CMK (cell line): ENCODE results near the gene TIFAB.

Experiments
- DNase-seq: peaks from one replicate; pipeline ENCODE4 v3.0.0-alpha.2; 2010; ENCODE audit warnings: low read depth

TIFAB gene

DNA sequence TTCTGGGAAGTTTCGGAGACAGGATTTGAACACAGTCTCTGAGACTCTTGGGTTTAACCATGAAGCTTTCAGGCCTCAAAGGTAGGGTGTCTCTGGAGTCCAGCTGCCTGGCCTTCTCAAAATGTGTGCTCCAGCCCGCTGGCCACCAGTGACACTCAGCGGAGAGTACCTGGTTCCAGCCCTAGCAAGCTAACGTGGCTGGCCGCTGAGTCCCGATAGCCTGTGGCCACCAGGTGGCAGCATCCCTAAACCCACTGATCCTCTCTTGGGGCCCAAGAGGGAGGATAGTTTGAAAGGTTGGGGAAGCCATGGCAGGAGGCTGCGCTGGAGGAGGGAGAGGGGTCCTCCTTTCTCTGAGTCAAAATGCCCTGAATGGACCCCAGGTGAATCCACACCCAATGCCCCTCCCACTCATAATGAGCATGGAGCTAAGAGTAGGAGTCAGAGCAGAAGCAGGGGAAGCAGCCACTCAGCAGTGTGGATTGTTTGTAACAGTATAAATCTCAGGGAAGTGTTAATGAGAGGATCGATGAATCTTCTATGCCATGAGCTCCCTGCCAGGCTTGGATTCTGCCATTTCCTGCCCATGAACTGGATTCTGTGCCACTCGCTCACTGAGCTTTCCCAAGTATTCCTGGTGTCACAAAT, 5.4 kb upstream of the TIFAB start:
- DNase-seq: no peak

DNA sequence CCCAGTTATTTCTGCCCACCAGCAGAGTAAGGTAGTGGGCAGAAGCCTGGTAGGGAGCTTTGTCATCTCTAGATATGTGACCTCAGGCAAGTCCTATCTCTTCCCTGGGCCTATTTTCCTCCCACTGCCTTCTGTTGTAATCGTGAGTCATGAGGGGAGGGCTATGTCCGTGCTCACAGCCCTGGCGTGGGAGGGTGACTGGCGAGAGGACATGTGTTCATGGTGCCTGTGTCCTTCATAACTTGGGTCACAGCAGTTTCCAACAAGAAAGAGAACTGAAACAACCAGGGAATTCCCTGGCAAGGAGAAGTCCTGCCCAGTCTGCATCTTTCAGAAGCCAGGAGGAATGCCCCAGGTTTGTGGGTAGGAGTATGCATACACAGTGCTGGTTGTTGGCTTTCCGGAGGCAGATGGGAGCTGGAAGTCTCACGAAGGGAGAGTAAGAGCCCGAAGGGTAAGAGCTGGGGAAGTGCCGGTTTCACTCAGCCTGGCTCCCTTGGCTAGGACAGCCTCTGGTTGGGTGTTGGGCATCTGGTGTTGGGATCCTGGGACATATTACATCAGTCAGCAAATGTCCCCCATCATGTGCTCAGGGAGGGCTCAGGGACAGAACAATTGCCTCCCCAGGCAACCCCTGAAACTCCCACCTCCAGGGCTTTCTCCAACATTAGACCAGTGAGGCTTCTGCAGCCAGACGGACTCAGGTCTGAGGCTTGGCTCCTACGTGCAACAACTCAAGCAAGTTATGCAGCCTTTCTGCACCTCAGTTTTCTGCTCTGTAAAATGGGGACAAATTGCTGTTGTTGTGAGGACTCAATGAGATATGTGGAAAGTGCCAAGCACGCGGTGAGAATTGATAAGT, 4.3 kb upstream of the TIFAB start:
- DNase-seq: no peak

DNA sequence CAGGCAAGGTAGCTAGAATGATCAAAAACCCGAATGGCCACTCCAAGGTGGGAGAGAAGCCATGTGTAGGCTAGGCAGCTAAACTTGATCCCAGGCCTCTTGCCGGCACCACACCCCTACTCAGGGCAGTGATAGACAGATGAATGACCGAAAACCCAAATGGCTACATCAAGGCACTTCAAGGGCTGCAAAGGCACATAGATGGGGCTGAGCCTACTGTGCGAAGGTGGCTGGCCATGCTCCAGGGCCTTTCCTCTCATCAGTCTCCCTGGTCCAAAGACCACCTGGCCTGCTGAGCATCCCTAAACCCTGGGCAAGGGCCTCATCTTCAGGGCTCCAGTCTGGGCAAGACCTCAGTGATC, 3.7 kb upstream of the TIFAB start:
- no peak for DNase-seq

DNA sequence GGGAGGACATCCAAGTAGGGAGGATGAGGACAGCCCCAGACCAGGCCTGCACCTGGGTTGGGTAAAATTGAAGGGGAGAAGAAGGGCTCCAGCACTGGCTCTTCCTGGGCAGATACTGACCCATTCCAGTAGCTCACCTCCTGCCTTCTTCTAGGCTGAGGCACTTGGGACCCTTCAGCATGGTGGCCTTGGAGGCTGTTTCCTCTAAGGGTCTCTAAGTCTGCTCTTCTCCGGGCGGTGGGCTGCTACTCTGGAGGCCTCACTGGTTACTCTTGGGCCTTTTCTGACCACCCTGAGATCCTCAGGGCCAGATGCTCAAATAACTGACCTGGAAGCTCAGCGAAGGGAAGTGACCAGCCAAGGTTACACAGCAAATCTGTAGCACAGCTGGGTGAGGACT, 2.8 kb upstream of the TIFAB start:
- no peak for DNase-seq

DNA sequence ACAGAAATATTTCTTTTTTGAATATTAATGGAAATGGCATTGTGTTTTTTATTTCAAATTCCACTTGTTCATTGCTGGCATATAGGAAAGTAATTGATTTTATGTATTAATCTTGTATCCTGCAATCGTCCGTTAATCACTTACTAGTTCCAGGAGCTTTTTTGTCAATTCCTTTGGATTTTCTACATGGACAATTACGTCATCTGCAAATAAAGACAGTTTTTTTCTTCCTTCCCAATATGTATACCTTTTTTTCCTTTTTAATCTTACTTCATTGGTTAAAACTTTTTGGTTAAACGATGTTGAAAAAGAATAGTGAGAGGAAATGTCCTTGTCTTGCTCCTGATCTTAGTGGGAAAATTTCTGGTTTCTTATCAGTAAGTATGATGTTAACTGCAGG, 1.5 kb upstream of the TIFAB start:
- no peak for DNase-seq

DNA sequence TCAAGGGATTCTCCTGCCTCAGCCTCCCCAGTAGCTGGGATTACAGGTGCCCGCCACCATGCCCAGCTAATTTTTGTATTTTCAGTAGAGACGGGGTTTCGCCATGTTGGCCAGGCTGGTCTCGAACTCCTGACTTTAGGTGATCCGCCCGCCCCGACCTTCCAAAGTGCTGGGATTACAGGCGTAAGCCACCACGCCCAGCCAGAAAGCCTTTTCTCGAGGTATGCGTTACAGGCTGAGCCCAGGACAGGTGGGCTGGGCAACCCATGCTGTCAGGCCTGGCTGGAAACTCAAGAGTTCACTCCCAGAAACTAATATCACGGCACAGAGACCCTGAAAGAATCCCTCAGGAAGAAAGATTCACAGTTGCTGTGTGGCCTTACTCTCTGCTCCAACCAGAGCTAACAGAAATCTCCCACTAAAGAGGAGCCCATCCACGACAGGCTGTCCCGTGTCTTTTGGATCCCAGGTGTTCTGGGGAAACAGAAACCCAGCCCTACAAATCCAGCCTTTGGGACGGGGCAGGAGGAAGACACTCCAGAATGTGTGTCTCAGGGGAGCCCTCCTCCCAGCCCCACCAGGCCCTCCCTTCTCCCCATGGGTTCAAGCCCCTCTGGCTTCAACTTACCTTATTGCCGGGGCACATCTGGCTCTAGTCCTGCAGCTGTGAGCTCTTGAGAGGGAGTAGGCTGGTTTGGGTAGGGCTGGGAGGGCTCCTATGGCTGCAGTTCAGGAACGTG, 400 bp downstream of the TIFAB start:
- DNase-seq: no peak

DNA sequence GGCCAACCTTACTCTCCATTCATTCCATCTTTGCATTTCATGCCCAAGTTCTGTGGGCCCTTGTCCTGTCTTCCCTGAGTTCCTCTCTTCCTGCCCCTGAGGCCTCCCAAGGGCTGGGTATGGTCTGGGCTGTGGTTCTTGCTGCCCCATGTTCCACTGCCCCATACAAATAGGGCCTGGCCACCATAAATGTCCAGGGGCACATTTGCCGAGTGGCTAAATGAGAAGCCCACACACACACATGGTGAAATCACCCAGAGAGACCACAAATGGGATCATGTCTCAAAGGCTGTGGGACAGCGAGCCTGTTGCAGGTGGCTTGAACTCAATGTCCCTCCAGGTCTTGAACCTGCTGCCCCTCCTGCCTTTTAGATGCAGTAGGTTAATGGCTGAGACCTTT, 1.2 kb downstream of the TIFAB start:
- DNase-seq: no peak

DNA sequence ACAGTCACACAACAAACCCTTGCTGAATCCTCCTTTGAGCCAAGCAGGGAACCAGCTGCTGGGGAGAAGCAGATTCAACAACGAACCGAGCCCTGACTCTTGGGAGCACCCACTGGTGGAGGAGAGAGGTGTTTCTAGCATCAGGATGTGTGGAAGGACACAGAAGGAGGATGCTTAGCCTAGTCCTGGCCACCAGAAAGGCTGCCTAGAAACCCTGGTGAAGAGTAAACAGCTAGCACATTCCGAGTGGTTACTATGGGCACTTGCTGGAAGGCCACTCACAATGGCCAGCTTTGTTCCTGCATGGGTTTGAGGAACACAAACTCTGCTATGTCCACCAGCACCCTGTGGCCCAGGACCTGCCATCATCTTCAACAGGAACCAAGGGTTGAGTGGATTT, 1.8 kb downstream of the TIFAB start:
- DNase-seq: no peak

DNA sequence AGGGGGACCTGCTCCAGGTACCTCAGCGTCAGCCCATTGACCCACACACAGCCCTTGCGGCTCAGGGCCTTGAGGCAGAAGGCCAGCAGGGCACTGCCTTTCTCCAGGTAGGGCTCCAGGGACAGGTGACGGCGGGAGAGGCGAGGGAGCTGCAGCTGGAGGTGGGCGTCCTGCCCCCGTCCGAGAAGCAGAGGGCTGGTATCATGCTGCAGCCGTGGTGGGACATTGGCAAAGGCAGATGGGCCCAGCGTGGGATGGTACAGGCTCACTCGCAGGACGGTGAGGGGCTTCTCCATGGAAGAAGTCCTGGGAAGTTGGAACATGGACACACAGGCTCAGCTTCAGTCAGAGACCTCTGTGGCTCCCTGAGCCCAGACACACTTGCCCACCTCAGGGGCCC, 2.5 kb downstream of the TIFAB start:
- no peak for DNase-seq

DNA sequence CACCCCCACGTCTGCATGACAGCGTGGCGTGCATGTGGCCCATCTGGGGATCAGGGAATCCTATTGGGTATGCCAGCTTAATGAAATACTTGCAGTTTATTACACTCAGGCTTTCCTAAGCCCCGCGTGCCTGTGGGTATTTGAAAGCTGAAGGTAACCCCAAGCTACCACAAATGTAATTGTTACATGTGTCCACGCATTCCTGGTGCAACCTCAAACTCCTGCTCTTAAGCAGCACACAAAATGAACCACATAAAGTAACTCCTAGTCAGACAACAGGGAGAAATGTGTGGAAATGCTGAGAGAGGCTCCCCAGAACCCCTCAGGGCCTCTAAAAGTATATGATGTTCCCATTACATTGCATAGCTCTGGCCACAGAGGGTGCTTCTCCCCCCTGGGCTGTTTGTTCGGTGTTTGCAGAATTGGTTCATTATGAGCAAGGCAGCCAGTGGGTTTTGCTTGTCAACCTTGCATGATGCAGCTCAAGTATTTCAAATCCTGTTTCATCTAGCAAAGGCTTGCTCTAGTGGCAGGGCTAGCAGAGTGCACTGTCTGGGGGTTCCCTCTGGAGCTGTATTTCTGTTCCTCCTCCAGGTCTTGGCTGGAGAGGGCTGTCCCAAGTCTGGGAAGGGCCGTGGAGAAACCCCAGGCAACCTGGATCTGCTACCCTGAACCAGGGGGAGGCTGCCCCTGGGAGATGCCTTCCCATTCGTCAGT, 3.2 kb downstream of the TIFAB start:
- DNase-seq: no peak

DNA sequence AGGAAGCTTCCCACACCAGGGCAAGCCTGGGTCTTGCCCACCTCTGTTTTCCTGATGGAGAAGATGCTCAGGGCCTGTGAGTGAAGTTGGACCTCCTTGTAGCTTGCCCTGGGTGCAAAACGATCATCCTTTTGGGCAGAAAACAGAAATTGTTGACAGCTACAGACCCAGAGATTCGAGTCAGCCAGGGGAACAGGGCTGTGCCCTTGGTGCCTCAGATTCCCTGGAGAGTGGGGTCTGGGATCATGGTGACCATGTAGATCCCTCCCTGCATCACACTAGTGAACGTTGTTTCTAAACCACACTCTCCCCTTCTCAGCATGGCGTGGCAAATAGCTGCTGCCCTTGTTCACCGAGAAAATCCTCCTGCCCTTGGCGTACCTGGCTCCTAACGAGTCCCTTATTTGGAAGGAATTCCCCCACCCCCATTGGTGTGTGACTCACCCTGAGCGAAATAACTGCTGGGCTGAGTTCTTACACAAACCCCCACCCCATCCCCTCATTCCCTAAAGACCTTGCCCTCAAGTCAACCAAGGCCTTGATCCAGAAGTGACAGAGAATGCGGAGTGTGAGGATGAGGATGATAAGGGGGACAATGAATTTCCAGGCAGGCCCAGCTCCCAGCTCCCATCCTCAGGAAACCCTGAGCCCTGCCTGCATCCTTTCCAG, 3.9 kb downstream of the TIFAB start:
- no peak for DNase-seq

DNA sequence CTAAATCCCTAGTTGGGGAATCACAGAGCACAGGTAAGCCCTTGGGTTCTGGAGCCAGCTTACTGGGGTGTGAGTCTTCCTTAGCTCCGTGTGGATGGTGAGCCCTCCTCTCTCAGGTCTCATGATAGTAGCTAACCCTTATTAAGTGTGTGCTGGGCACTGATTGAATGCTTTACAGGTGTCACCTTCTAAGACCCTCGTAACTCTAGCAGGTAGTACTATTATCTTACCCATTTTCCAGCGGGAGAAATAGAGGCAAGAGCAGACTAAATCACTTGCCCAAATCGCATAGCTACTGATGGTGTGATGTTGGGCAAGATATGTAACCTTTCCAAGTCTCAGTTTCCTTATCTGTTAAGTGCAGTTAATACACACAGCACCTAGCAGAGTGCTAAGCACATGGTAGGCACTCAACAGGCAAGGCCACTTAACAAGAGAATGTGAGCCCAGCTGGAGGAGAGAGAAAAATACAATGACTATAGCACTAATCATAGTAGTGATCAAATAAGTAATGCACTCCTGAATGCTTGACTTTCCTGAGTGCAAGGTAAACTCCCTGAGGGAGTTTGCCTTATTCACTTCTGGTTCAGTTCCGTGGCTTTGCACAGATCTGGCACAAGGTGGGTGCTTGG, 4.7 kb downstream of the TIFAB start, which contains the start of gene DCANP1:
Gene DCANP1, minus strand, starts transcription at position 51 of the 632 bp plus-strand sequence. CDS start 240 bp downstream, outside the sequence.
- no peak for DNase-seq

DNA sequence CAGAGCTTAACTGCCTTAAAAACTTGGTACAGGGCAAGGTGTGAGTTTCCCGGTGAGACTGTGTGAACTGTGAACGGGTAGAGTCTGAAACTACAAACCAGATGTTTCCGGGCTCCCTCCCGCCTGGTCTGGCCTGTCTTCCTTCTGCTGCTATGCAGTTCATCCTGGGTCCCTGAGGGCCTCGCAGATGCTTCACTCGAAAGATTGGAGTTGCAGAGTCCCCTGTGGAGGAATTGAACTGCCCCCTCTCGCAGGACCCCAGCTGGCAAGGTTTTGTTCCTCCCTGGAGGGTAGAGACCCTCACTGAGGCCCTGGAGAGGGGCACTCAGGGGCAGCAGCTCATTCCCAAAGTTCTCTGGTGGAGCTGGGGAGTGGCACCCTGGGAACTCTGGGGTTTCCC, 5.5 kb downstream of the TIFAB start:
- DNase-seq: no peak

DNA sequence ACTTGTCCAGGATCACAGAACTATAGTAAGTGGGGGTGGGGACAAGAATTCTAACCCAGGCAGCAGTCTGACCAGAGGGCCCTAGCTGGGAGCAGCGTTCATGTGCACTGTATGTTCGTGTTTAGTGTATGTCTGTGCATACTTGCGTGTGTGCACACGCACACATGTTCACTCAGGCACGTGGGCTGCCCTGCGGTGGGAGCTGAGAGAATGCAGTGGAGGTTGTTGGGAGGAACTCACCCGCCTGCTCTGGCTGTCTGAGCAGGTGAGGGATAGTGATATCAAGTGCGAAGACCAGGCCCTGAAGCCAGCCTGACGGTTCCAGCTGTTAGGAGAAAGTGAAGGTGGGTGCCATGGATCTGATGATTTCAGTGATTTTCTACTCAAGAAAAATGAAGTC, 5.9 kb downstream of the TIFAB start:
- no peak for DNase-seq

DNA sequence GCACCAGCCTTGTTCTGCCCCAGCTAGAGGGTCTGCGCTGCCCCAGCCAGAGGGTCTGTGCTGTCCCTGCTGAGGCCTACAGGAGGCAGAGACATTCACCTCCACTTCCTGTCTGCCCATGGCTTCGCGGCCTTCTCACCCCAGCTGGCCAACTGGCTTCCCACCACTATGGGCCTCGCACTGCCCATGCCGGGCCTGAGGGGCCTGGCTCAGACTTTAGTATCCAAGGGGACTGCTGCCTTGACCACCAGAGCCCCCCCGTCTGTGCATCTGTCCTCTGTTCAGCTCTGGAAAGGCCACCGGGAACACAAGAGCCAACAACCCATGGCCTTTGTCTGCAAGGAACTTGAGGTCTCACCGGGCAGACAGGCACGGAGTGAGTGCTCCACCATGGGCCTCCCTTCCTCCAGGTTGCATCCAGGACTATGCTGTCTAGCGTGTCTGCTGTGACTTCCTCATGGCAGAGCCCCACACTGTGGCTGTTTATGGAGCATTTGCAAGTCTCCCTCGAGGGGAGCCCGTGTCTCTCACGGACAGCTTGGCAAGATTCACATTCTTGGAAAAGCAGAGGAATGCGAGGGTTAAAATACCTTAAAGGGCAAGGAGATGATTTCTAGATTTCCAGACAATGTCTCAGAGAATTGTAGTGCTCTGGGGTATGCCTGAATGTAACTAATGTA, 6.7 kb downstream of the TIFAB start:
- no peak for DNase-seq

DNA sequence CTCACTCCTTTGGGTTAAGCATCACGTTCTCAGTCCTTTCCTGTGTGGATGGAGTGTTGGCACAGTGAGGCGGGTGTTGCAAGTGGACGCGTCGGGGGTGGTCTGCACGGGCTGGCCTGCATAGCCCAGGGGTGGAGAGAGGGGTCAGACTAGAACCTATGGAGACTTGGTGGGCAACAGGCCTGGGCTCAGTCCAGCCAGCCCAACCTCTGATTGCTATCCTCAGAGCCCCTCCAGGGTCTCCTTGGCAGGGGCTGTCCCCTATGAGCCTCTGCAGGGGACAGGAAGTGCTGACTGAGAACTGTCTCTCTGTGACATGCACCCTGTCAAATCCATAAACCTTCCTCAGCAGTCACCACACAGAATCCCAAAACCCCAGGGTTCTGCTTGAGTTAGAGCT, 7.3 kb downstream of the TIFAB start:
- DNase-seq: no peak

DNA sequence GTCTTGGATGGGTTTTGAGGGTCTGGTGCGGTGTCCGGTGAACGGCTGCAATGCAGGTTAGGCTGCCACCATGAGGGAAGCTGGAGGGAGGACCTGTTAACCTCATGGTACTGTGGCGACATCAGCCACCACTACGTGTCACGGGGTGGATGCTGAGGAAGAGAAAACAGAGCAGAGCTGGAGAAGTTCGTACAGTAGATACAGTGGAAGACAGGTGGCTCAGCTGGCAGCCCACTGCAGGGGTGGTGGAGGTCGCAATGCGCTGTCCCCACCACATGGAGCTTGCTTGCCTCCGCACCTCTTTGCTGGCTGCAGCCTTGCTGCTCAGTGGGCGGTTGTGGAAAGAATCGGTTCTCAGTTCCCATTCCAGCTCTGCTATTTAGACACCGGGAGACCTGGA, 7.8 kb downstream of the TIFAB start:
- DNase-seq: no peak

DNA sequence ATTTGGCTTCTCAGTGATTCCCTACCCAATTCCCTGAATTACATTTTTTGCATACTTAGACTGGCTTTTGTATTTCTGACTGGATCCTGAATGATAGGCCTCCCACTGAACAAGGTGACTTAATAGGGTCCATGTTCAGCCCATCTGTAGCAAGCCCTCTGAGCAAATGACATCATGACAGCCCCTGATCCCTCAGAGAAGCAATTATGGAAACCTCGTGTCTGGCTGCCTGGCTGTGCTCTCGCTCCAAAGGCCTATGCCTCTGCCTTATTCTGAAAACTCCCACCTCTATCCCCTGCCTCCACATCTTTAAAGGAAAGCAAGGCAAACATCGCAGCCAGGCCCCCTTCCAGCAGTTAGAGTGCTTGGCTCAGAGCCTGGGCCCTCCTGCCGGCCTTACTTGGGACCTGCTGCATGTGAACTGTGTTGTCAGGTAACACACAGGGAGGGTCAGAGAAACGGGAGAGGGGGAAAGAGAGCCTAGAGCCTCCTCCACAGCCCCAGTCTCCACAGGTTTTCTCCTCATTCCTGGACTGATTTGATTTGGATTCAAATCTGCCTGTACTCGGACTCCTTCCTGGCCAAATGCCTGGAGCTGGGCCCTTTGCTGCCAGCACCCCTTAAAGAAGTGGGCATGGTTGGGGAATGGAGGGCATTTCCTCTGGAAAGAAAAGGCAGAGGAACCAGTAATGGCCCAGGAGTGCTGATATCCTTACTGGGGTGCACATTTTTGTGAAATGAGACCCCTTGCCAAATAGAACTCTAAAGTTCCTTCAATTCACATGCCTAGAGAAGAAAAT, 8.8 kb downstream of the TIFAB start:
- no peak for DNase-seq

DNA sequence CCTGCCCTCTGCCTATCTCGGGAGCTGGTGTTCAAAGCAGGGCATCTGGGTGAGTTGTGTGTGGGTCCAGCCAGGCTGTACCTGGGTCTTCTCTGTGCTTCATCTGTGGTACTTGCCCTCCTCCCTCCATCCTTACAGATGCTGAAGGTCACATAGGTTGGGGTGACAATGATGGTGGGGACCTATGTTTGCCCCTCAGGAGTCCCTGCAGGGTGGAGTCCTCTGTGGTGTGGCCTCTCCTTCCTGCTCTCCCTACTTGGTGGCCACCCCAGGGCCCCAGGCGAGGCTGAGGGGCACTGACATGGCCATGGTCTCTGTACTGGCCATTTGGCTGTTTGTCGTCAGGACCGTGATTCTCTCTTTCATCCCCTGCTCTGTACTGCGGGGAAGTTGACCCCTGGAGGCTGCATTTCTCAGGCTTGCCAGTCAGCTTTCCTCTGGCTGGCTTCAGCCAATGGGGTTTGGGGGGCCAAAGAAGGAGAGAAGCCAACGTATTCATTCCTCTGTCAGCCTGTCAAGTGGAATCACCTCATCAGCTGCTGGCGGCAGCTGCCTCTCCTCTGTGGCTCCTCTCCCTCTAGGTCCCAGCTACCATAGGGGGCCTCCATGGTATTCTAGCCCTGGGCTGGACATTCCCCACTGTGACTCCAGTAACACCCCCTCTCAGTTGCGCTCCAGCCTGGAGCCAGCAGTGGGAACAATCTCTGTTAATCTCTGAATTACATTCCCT, 9.6 kb downstream of the TIFAB start:
- DNase-seq: no peak
